Keratinocyte (primary cell): Measurements from ENCODE around the gene FANCI.

Source experiments
- CTCF ChIP-seq, 3 experiments: IDR thresholded peaks in 1 of 3; conservative IDR thresholded peaks in 1 of 3; optimal IDR thresholded peaks in 1 of 3; 2 replicates in 2 of 3; 3 replicates in 1 of 3; pipeline versions ENCODE3 to v1.5.1; 2011; ENCODE audit warnings: low read length in 3 of 3, mild to moderate bottlenecking in 3 of 3, moderate library complexity in 2 of 3, control low read depth in 1 of 3, inconsistent platforms in 1 of 3; ENCODE audit not compliant: insufficient read depth in 2 of 3; ENCODE audit errors: extremely low read depth in 1 of 3
- EZH2 ChIP-seq: IDR thresholded peaks from one replicate; pipeline ENCODE4 v1.6.1; 2012; ENCODE audit warnings: inconsistent platforms, mild to moderate bottlenecking, low read length, moderate library complexity

DNA sequence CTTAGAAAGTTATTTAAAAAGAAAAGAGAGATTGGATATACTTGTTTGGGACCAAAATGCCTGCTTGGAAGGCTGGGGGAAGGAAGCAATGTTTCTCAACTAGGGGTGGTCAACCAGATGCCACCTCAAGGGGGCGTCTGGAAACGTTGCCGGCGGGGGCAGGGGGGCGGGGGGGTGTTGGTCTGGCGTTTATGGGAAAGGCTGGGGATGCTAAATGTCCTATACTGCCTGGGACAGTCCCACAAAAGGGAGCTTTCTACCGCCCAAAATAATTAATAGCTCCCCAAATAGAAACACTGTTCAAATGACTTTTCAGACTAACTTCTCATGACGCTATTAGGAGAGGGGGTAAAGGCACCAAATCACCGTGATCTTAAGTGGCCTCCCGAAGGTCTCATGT, 88.7 kb downstream of the FANCI start:
- TF ChIP-seq CTCF (optimal IDR thresholded peaks at IDR 0.05 in 1 of 3, IDR thresholded peaks at IDR 0.05 in 1 of 3, conservative IDR thresholded peaks at IDR 0.05 in 1 of 3; ENCODE audit: extremely low read depth in 1 of 3, insufficient read depth in 2 of 3, low read length in 3 of 3) (peak in 2 of 3 experiments; percentile 43 to 53), EZH2 (no peak)
